ENCODE measurements around the gene SIDT2.
"Not testable (repeated sequence)": the region's sequence is repeated elsewhere in the genome, so short reads cannot be mapped to it uniquely, and the experiment has no call there.

The SIDT2 gene

GRCh38 chr11:117205211-117205818, 26.8 kb downstream of the SIDT2 start:
- no peak for DNase-seq

GRCh38 chr11:117206111-117206510, 27.6 kb downstream of the SIDT2 start:
- not testable (repeated sequence) for DNase-seq

- not testable (repeated sequence) for DNase-seq
Observed at GRCh38 chr11:117206859-117207258, 28.3 kb downstream of the SIDT2 start.

- not testable (repeated sequence) for DNase-seq
Observed at GRCh38 chr11:117207481-117207880, 28.9 kb downstream of the SIDT2 start.

- not testable (repeated sequence) for DNase-seq
Observed at GRCh38 chr11:117208710-117209109, 30.2 kb downstream of the SIDT2 start.

GRCh38 chr11:117209351-117210125, 31.0 kb downstream of the SIDT2 start:
- not testable (repeated sequence) for DNase-seq

GRCh38 chr11:117210620-117211019, 32.1 kb downstream of the SIDT2 start:
- DNase-seq, result no peak

GRCh38 chr11:117212697-117213355, 34.3 kb downstream of the SIDT2 start:
- no peak for DNase-seq

GRCh38 chr11:117214404-117215110, 36.0 kb downstream of the SIDT2 start:
- DNase-seq, result no peak

GRCh38 chr11:117217141-117218084, 38.9 kb downstream of the SIDT2 start:
- no peak for DNase-seq

GRCh38 chr11:117218133-117218915, 39.8 kb downstream of the SIDT2 start:
- no peak for DNase-seq

- DNase-seq, result no peak
Observed at GRCh38 chr11:117219001-117219400, 40.5 kb downstream of the SIDT2 start.

GRCh38 chr11:117219455-117219854, 40.9 kb downstream of the SIDT2 start:
- no peak for DNase-seq

- DNase-seq, result no peak
Observed at GRCh38 chr11:117219995-117220394, 41.5 kb downstream of the SIDT2 start.

GRCh38 chr11:117220568-117220967, 42.0 kb downstream of the SIDT2 start:
- no peak for DNase-seq

GRCh38 chr11:117220999-117221774, 42.6 kb downstream of the SIDT2 start:
- no peak for DNase-seq

- DNase-seq, result no peak
Observed at GRCh38 chr11:117221775-117222517, 43.4 kb downstream of the SIDT2 start.

GRCh38 chr11:117222991-117223740, 44.6 kb downstream of the SIDT2 start:
- no peak for DNase-seq
